GM18861 (cell line): ENCODE measurements around the gene MBD2.

Experiments used
- ATAC-seq: cut with Tn5 transposase; IDR thresholded peaks from one replicate; pipeline ENCODE4 v1.9.1; 2021; ENCODE audit not compliant: unreplicated experiment

MBD2 gene

DNA sequence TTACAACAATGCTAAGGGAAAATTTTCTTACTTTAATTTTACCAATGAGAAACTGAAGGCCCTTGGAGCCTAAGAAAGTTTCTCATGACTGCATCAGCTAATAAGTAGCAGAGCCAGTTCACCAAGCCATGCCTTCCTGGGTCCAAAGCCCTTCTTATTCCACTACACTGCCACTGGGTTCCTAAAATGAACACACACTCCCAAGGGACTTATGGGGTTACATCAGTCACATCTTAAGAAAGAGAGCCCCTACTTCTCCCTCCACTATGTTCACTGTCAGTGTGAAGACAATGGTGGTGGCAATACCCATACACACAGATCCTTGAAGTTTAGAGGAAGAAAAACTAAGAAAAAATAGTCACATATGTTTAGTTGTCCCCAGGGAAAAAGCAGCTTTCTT is 20.6 kb downstream of the MBD2 start:
- peak; percentile 90 for ATAC-seq

- no peak for ATAC-seq
These were observed 21.6 kb downstream of the MBD2 start for GRCh38 chr18:54202851-54203250.

DNA sequence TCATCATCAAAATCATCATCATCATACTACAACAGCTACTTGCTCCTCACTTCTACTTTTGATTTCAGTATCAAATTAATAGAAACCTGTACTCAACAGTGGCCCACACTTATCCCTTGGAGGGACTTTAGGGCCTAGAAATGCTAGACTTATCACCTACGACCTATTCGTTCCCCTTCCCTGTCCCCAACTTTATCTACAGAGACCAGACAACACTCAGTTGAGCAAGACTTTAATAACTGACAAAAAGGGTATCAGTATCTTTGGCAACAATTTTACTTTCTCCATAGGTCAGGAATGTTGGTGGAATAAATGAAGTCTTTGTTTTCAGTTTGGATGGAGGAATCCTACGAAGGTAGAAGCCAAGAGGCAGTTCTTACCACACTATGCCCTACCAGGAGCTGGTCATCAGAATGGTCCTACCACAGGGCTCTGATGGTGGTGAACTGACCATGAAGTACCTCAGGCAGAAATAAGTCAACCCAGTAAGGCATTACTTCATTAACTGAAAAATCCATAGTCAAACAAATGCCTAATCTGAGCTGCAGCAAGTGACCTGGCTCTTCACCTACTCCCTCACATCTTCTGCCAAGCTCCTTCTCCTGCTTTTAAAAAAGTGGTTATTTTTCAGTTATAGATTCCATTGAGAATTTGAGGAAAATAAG is 26.6 kb downstream of the MBD2 start:
- no peak for ATAC-seq

DNA sequence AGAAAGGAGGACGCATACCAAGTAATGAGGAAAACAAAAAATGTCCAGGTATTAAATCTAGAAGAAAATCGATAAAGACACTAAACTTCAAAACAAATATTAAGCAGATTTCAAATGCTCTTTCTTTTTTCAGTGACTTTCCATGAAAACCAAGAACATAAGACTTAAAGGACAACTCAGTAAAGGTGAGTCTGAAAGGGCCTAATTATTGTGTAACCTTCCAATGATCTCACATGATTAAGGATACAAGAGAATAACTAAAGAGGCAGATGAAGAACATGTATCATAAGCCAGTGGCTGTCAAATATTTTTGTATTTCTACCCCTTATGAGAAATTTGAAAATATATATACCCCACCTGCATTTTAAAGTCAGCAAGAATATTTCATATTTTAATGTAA is 30.7 kb downstream of the MBD2 start:
- ATAC-seq: no peak

DNA sequence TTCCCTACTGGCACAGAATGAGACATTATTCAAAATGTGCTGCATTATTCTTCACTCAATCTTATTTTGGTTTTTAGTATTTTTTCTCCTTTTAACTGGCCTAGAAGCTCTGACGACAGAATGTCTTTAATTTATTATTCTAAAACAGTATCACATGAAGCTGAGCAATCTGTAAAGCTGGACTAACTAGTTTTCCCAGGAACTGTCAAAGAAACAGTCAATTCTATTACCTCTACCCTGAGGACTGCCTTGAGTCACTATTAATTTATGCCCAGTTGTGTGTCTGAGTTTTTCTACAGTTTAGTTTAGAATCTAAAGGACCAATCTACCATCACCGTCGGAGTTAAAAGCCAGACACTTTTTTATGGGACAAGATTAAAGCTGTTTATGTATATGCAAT is 31.6 kb downstream of the MBD2 start:
- ATAC-seq: no peak

- ATAC-seq: no peak
These were observed 32.1 kb downstream of the MBD2 start for GRCh38 chr18:54192415-54192814.

DNA sequence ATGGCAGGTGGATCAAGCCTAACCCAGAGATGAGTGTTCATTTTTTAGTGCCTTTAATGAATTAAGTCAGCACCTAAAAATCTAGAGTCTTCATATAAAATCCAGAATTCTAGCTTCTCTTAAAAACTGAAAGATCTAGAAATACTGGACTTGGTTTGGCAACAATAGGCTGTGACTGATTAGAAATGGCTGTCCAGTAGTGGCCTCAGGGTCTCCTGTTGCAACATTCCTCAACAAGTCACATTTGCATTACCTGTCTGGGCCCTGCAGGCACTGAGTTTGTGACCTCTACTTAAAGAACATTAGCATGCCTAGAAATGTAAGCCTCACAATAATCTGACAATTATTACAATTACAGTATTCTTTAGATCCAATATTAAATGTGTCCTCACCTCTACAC is 33.1 kb downstream of the MBD2 start:
- ATAC-seq: no peak

GRCh38 chr18:54187372-54187771 is 37.1 kb downstream of the MBD2 start:
- ATAC-seq: no peak

DNA sequence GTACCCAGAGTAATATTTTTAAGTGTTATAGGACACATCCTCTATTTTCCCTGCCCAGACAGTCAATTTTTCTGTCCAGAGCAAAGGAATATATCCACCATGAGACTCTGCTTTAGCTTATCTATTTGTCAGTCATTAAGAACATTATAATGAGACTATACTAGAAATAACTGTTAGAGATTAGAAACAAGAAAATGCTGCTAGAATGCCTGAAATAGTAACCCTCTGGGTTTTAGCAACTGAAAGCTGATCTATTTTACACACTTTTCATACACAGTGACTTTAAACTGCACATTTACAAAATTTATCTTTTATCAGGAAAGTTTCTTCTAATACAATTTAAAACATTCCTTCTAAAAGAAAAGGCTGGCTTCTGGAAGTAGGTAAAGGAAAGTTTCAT is 39.6 kb downstream of the MBD2 start:
- no peak for ATAC-seq

GRCh38 chr18:54183390-54183789 is 41.1 kb downstream of the MBD2 start:
- ATAC-seq: no peak

GRCh38 chr18:54181856-54182602 is 42.4 kb downstream of the MBD2 start:
- peak; percentile 53 for ATAC-seq

DNA sequence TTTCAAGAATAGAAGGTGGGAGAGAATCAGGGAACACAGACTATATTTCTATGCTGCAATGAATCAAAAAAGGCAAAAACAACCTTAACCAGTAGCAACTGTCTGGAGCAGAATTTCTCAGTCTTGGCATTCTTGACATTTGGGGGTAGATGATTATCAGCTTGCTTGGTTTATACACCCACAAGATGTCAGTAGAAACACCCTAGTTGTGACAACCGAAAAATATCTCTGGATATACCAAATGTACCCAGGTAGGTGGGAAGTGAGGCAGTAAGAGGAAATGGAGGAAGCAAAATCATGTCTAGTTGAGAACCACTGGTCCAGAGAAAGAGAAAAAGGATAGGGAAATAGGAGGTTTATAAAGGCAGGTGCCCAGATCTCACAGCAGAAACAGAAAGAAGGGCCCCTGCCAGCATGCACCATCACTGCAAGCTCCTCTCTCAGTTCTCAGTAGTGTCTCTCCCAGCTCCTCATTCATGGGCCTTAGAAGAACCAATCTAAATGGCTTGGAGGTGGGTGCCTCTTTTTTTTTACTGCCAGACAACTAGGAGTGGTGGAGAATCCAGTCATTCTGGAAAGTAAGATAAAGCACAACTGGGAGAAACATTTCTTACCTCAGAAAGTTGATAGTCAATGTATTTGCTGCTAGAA is 50.4 kb downstream of the MBD2 start:
- no peak for ATAC-seq

DNA sequence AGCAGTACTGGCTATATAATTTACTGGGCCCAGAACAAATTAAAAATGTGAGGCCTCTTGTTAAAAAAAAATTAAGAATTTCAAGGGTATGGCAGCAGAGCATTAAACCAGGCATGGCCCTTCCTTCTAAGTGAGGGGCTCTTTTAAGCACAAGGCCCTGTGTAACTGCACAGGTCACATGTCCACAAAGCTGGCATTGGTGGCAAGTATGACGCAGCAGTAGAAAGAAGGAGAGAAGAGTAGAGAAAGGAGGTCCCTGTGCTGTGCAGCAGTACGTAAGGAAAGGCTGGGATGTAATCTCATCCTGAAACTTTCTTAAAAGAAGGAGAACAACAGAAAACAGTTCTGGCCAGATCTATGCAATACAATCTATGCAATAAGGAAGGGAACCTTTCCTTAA is 51.2 kb downstream of the MBD2 start:
- ATAC-seq: no peak

GRCh38 chr18:54169431-54170403 is 54.8 kb downstream of the MBD2 start:
- no peak for ATAC-seq

- no peak for ATAC-seq
These were observed 59.0 kb downstream of the MBD2 start for GRCh38 chr18:54165450-54165849.

- ATAC-seq: no peak
These were observed 61.0 kb downstream of the MBD2 start for GRCh38 chr18:54163453-54163852.

- ATAC-seq: no peak
These were observed 62.0 kb downstream of the MBD2 start for GRCh38 chr18:54162431-54162830.

GRCh38 chr18:54161267-54161666 is 63.2 kb downstream of the MBD2 start:
- no peak for ATAC-seq

DNA sequence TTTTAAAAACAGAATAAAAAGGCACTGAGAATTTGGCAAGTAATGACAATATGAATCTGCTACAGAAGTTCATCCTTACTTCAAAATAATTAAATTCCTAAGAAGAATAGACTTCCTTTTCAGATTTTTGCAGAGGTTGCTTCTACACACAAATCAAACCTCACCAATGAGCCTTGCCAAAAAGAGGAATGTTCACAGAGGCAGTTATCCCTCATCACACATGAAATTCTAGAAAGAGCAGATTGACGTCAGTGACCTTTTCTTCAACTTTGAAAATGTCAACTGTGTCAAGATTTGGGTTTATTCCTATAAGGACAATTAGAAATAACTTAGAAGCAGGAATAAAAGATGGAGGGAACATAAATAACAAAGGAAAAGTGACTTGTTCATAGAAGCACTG is 64.6 kb downstream of the MBD2 start:
- no peak for ATAC-seq

DNA sequence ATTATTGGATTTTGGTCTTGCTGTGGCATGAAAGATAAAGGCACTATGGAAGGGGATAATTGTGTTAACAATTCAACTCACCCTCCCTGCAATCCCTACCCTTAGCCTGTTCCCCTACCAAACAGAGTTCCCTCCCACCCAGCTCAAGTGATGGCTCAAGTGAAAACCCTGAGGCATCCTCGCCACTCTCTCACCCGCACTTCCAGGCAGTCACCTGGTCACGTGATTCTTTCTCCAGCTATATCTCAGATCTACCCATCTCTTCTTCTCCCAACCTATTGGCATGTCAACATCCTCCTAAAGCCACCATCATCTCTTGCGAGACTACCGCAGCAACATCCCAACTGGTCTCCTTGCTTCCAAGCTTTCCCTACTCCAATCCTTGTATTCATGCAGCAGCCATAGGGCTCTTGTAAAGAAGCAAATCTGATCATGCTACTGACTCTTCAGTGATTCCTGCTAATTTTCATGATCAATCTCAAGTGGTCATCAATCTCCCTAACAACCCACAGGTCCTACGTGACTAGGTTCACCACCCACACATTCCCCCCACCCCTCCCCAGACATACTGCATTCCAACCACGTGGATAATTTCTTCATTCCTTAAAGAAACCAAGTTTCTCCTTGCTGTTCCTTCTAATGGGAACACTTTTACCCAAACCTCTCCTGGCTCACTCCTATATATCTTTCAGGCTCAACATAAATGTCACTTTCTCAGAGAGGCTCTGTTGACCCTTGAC is 66.7 kb downstream of the MBD2 start:
- no peak for ATAC-seq
